ENCODE measurements around the gene CP.
"Not testable (repeated sequence)": the region's sequence is repeated elsewhere in the genome, so short reads cannot be mapped to it uniquely, and the experiment has no call there.

The CP gene

DNA sequence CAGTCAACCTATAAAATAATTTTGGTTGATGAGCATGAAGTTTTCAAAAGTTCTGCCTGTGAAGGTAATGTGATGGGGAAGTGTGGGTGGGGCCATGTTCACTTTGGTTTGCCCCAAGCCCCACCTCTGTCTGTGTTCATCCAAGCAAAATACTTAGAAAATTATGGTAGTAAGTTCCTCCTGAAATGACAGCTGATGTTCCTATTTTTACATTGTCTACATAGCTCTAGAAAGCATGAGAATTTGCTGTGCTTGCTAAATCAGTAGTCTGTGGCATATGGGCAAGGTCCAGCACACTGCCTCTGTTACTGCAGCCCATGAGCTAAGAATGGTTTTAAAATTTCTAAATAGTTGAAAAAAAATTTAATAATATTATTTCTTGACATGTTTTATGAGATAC is 21.9 kb upstream of the CP start:
- no peak overlapping the region for H3K4me3 ChIP-seq (replicated peaks; ENCODE audit: low read depth, low read length)
- no peak for TF ChIP-seq CTCF (IDR thresholded peaks at IDR 0.05; ENCODE audit: low read depth, low read length, missing control alignments)
- DNase-seq (ENCODE audit: extremely low read depth, low read depth), result no peak

- no peak for TF ChIP-seq CTCF (IDR thresholded peaks at IDR 0.05; ENCODE audit: low read depth, low read length, missing control alignments)
- no peak for DNase-seq (ENCODE audit: extremely low read depth, low read depth)
- no peak overlapping the region for H3K4me3 ChIP-seq (replicated peaks; ENCODE audit: low read depth, low read length)
These were observed 17.8 kb upstream of the CP start for GRCh38 chr3:149239357-149239936.

GRCh38 chr3:149238268-149238667 is 16.6 kb upstream of the CP start:
- not testable (repeated sequence) for H3K4me3 ChIP-seq (replicated peaks; ENCODE audit: low read depth, low read length); DNase-seq (ENCODE audit: extremely low read depth, low read depth)

- TF ChIP-seq CTCF (IDR thresholded peaks at IDR 0.05; ENCODE audit: low read depth, low read length, missing control alignments), result no peak
- DNase-seq (ENCODE audit: extremely low read depth, low read depth), result no peak
- H3K4me3 ChIP-seq (replicated peaks; ENCODE audit: low read depth, low read length), result no peak overlapping the region
These were observed 14.2 kb upstream of the CP start for GRCh38 chr3:149235599-149236424.

DNA sequence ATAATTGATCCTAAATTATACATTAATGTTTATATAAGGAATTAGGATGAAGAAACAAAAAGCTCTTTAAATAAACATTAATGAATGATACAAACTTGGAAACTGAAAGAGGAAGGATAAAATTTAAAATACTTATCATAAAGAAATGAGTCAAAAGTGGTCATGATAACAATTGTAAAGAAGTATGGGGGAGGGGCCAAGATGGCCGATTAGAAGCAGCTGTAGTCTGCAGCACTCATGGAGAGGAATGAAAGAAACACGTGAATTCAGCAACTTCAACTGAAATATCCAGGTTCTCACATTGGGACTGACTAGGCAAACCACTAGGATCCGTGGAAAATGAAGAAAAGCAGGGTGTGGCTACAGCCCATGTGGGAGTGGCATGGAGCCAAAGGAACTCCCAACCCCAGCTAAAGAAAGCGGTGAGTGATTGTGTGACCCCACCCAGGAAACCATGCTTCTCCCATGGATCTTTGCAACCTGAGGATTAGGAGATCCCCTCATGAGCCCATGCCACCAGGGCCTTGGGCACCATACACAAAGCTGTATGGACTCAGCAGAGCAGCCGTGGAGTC is 13.1 kb upstream of the CP start:
- DNase-seq (ENCODE audit: extremely low read depth, low read depth), result no peak
- TF ChIP-seq CTCF (IDR thresholded peaks at IDR 0.05; ENCODE audit: low read depth, low read length, missing control alignments), result no peak
- H3K4me3 ChIP-seq (replicated peaks; ENCODE audit: low read depth, low read length), result no peak overlapping the region

DNA sequence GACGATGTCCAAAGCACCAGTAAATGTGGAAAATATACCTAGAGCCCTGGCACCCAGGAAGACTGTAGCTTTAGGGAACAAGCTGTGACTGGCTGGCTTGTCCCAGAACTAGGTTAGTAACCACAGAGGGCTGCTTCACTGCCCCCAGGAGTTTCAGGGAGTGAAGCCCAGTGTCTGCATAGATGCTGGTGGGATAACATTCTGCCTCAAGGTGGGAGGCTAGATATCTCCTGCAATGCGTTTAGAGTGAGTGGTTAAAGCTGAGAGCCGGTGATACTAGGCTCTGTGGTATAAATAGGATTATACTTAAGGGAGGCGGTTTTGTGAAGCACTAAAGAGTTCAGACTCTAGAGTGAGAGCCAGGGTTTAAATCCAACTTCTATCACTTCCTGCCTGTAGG is 11.7 kb upstream of the CP start:
- H3K4me3 ChIP-seq (replicated peaks; ENCODE audit: low read depth, low read length), result no peak overlapping the region
- DNase-seq (ENCODE audit: extremely low read depth, low read depth), result no peak
- no peak for TF ChIP-seq CTCF (IDR thresholded peaks at IDR 0.05; ENCODE audit: low read depth, low read length, missing control alignments)

GRCh38 chr3:149231871-149232270 is 10.2 kb upstream of the CP start:
- no peak overlapping the region for H3K4me3 ChIP-seq (replicated peaks; ENCODE audit: low read depth, low read length)
- no peak for TF ChIP-seq CTCF (IDR thresholded peaks at IDR 0.05; ENCODE audit: low read depth, low read length, missing control alignments)
- no peak for DNase-seq (ENCODE audit: extremely low read depth, low read depth)
